NOMO-1 treated with DMSO at 0.1 percent for 48 hours (cell line): ENCODE measurements around the gene TBCD.

Experiments used
- DNase-seq: peaks from one replicate; lab custom pipeline; 2025; ENCODE audit not compliant: unreplicated experiment; lab: John Stamatoyannopoulos, UW

Gene TBCD

GRCh38 chr17:82808921-82809905 is 57.3 kb downstream of the TBCD start:
- DNase-seq = no peak

DNA sequence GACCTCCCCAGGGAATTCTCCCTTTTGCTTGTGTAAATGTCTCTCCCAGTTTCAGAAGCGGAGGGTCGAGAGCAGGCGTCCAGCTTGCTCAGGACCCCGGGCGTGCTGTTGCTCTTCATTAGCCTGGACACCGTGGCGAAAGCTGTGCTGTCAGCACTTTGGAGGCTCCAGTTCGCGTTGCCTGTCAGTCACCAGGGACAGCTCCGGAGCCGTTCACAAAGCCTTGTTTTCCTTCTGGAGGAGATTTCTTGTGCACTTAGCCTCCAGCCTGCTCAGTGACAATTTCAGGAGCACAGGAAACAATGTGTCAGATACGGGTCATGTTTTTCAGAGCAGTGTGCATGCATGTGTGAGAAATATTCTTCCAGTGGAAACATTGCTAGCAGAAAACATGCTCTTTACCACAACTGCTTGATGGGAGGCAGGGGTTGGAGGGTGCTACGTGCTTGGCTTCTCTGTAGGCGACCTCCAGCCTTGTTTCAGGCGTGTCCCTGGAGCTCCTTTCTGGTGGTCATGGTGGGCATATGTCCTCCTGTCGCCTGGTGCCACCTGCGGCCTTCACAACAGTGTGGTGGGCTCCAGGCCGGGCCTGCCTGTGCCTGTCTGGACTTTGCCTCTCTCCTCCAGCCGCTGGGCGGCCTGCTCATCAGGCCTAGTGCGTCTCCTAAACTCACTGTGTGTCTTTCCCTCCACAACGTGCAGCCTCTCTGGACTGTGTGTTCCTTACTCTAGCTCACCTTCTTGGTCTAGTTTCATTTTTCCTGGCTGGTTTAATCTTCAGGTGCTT is 59.0 kb downstream of the TBCD start:
- DNase-seq = no peak

DNA sequence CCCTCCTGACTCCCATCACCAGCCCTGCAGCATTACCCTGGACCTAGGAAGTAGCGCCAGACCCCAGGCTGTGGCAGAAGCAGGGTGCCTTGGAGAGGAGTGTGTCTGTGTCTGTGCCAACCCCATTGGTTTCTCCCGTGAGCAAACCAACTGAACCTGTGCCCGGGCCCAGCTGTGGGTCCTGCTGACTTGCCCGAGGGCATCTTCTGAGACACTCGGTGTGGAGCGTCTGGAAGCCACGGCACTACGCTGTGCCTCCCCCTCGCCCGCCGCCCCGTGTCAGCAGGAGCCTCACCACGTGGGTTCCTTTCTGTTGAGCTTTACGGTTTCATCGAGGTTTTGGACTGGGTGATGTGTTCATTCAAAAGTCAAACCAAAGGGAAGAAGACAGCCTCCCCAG is 60.2 kb downstream of the TBCD start:
- DNase-seq = no peak

DNA sequence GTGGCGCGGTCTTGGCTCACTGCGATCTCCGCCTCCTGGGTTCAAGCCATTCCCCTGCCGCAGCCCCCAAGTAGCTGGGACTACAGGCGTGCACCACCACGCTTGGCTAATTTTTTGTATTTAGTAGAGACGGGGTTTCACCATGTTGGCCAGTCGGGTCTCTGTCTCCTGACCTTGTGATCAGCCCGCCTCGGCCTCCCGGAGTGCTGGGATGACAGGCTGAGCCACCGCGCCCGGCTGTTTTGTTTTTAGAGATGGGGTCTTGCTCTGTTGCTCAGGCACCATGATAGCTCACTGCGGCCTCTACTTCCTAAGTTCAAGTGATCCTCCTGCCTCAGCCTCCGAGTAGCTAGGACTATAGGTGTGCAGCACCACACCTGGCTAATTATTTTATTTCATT is 60.7 kb downstream of the TBCD start:
- no peak for DNase-seq

- DNase-seq = no peak
These were observed 61.6 kb downstream of the TBCD start for GRCh38 chr17:82813299-82814051.

- DNase-seq = no peak
These were observed 63.0 kb downstream of the TBCD start for GRCh38 chr17:82814834-82815233.

DNA sequence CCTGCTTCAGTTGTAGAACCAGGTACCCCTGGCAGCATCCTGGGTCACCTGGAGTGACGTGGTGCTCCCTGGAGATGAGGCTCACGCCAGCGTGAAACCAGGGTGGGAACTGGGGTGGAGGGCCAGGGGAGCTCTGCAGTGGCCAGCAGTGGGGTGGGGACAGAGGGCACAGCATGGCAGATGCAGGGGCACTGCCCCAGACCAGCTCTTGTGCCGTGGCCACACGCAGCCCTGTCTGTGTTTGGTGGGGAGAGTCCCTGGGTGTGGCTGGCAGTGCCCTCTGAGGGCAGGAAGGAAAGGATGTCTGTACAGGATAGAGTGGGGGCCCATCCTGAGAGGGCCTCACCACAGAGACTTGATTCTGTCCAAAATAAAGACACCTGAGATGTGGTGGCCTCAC is 63.5 kb downstream of the TBCD start:
- DNase-seq = no peak

DNA sequence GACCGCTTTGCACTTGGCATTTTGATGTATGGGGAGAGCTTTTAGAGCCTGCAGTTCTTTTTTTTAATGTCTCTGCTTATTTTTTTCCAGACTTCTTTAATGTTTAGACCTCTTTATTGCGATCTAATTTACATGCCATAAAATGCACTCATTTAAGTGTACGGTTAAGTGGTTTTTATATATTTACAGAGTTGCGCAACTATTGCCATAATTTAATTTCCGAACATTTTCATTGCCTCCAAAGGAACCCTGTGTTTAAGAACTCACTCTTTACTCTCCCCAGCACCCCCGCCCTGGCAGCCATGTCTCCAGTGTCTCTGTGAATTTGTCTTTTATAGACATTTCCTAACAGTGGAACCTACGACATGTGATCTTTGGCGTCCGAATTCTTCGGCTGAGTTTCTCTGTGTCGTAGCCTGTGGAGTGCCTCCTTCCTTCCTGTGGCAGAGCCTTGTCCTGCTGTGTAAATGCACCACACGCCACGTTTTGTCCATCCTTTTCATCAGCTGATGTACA is 64.0 kb downstream of the TBCD start:
- DNase-seq = no peak

- DNase-seq = no peak
These were observed 64.5 kb downstream of the TBCD start for GRCh38 chr17:82816358-82816757.

- DNase-seq = no peak
These were observed 66.1 kb downstream of the TBCD start for GRCh38 chr17:82817947-82818346.

GRCh38 chr17:82820278-82821251 is 68.7 kb downstream of the TBCD start:
- DNase-seq = no peak

DNA sequence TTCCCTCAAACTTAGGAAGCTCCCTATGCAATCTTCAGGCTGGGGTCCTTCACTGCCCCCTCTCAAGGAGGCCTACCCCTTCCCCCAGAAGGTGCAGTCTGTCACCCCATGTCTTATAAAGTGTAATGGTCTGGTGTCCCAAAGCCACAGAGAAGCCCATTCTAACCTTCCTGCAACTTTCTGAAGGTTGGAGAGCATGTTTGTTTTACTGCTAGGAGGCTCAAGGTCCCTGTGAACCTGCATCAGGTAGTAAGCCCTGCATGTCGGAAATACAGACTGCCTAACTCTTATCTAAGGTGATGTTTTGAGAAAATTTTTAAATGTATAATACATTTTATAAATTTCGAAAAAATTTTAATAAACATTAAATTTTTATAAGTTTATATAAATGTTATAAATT is 69.7 kb downstream of the TBCD start:
- DNase-seq = no peak

DNA sequence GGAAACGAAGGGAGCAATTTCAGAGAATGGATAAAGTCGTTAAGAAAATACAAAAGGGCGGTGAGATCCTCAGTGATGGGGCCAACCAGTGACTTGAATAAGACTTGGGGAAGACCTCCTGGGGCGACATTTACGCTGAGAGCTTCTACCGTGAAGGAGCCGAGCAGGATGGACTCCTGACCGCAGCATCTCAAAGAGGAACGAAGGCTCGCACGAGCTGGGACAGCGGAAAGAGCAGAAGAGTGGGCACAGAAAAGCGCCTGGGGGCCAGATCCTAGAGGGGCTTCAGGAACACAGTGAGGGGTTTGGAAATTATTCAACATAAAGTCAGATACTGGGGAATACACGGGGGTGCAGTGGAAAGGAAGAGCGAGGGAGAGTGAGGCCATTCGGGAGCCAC is 70.4 kb downstream of the TBCD start:
- DNase-seq = no peak

DNA sequence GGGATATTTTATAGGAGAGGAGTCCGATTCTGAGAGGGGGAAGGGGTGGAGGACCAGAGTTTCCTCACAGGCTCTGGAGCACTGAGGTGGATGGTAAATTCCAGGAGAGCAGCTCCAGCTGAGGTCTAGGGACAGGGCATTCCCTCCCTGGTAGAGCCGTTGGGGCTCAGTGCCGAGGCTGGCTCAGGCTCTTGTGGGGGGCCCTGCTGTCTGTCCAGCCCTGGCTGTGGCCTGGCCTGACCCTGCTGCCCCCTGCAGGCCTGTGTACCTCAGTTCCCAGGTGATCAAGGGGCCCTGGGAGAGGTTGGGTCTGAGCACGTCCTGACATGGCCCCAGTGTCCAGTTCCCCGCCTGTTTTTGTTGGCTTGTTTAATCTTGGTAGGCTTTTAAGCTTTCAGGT is 71.1 kb downstream of the TBCD start:
- no peak for DNase-seq

- no peak for DNase-seq
These were observed 73.8 kb downstream of the TBCD start for GRCh38 chr17:82825540-82826124.

GRCh38 chr17:82826211-82826610 is 74.3 kb downstream of the TBCD start:
- no peak for DNase-seq

DNA sequence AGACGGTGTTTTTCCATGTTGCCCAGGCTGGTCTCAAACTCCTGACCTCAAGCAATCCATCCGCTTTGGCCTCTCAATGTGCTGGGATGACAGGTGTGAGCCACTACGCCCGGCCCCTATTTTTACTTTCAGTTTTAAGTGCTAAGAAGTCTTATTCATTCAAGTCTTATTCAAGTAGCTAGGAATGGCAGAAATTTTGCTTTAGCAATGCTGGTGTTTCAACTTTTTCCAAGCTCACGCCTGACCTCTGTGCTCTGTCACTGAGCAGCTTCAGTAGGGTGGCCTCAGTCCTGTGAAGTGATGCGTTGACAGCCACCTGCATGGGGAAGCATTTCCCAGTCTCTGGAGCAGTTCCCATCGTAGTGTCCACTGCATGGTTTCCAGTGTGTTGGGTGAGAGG is 75.1 kb downstream of the TBCD start:
- DNase-seq = no peak

DNA sequence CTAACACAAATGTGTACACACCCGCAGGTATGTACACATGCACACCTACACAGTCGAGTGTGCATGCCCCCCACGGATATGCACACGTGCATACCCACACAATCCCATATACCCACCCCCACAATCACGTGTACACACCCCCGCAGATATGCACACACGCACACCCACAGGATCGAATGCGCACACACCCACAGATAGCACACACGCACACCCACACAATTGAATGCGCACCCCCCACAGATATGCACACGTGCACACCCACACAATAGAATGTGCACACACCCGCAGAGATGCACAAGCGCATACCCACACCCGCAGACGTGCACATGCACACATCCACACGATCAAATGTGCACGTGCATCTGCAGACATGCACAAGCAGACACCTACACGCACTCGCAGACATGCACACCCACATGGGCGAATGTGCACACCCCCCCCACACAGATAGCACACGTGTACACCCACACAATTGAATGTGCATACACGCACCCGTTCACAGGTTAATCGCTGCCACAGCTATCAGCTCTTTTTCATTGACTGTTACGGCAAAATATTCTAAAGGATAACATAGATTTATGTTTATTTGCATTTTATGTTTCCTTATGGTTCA is 77.1 kb downstream of the TBCD start:
- no peak for DNase-seq

- no peak for DNase-seq
These were observed 78.4 kb downstream of the TBCD start for GRCh38 chr17:82830249-82830661.
